Measurements from ENCODE around the gene OSBP.

DNA sequence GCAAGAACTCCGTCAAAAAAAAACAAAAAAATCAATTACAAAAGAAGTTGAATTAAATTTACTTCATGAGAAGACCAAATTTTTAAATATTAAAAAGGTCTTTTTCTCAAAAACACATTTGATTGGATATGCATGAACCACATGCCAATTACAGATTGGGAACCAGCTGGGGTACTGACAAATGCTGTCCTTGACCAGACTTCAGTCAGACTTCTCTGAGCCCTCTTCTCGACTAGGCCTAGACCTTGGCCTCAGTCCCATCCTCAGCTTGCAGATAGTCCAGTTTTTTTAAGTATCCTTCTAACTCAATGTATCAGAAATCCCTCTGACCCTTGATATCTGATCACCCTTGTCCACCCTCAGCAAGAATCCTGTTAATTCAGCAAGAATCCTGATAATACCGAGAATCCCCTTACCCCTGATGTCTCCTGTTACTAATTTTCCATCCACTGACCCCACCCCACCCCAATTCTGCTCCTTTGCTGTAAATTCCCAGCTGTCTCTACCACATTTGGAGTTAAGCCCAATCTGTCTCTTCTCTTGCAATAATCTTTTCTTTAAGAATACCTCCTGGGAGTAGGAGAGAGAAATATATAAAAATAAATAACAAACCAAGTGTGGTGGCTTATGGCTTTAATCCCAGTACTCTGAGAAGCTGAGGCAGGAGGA lies 73.3 kb downstream of the OSBP start:
- TF ChIP-seq POLR2AphosphoS5 (IDR thresholded peaks at IDR 0.05) = no peak
- TF ChIP-seq, protein P1, sequence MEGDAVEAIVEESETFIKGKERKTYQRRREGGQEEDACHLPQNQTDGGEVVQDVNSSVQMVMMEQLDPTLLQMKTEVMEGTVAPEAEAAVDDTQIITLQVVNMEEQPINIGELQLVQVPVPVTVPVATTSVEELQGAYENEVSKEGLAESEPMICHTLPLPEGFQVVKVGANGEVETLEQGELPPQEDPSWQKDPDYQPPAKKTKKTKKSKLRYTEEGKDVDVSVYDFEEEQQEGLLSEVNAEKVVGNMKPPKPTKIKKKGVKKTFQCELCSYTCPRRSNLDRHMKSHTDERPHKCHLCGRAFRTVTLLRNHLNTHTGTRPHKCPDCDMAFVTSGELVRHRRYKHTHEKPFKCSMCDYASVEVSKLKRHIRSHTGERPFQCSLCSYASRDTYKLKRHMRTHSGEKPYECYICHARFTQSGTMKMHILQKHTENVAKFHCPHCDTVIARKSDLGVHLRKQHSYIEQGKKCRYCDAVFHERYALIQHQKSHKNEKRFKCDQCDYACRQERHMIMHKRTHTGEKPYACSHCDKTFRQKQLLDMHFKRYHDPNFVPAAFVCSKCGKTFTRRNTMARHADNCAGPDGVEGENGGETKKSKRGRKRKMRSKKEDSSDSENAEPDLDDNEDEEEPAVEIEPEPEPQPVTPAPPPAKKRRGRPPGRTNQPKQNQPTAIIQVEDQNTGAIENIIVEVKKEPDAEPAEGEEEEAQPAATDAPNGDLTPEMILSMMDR (IDR thresholded peaks at IDR 0.05) = no peak
